Pancreas (tissue), 10 donors: Measurements from ENCODE around the gene SLC18A3. TPM values are rescaled to one million over a fixed set of nuclear protein-coding genes. Genes with fewer than 3 reads are reported as not detected.

Source experiments
- ATAC-seq, 4 donors: fragments of 200-7000 bp; cut with Tn5 transposase; one replicate each; pipeline versions ENCODE4 v1.8.0 to v1.9.1; 2020; ENCODE audit warnings: mild to moderate bottlenecking in 4 of 4, moderate library complexity in 4 of 4
- DNase-seq, 6 donors: peaks; one replicate each; pipeline ENCODE4 v3.0.0-alpha.2; 2020
- FAIRE-seq: peaks from 2 replicates; lab custom pipeline; 2012; peaks lifted over from hg19 to GRCh38; lab: Jason Lieb, UNC
- H3K27ac ChIP-seq, 4 donors: fragments of 200-600 bp; sonication (generic); 1 replicate in 3 of 4; 2 replicates in 1 of 4; pipeline versions ENCODE4 v1.5.0 to v1.8.0; 2020
- H3K27me3 ChIP-seq, 4 donors: fragments of 200-600 bp; one replicate each; pipeline ENCODE4 v1.8.0; 2021
- H3K36me3 ChIP-seq, 3 donors: fragments of 200-600 bp; sonication (generic) in 1 of 3; one replicate each; pipeline versions ENCODE4 v1.5.0 to v1.8.0; 2020 to 2021
- H3K4me1 ChIP-seq, 3 donors: fragments of 200-600 bp; one replicate each; pipeline ENCODE4 v1.8.0; 2021
- H3K4me3 ChIP-seq, 4 donors: fragments of 200-600 bp; sonication (generic) in 2 of 4; one replicate each; pipeline versions ENCODE4 v1.5.0 to v1.8.0; 2020 to 2021
- H3K9me3 ChIP-seq, 4 donors: fragments of 200-600 bp; one replicate each; pipeline ENCODE4 v1.8.0; 2021
- CTCF ChIP-seq, 4 donors: fragments of 200-600 bp; sonication (generic) in 3 of 4; IDR thresholded peaks; one replicate each; pipeline versions ENCODE4 v1.5.0 to v1.8.0; 2021; ENCODE audit warnings: antibody characterized with exemption in 4 of 4
- WGBS, 2 donors: extraction: QIAGEN DNeasy Blood & Tissue Kit; methylation state at CpG; one replicate each; pipeline ENCODE4 v1.1.7; 2013; 5-methylcytosine and 5-hydroxymethylcytosine counted together
- intact Hi-C, 3 donors: fragments of 100-400 bp; cut with DNase I; formaldehyde crosslinking; loops; one replicate each; pipeline versions ENCODE4 v1.11.1 to v1.14.2; 2022
- polyA plus RNA-seq, 2 donors: library from polyadenylated mRNA; stranded (reverse); fragments of 200-250 nt; gene quantifications; one replicate each; pipeline ENCODE4 v1.2.3, GENCODE V29; 2013
- total RNA-seq, 6 donors: library from RNA; stranded (reverse); fragmentation: NEBNext Ultra II Directional in 4 of 6; extraction: Animal tissue kit (Norgen Biotek cat#: 25700) in 4 of 6; gene quantifications; one replicate each; pipeline versions ENCODE4 v1.2.1 to v1.2.4, GENCODE V29; 2021 to 2023
- donor health status: healthy with polysubstance abuse.
- donor health status: DM: no; HTN: no; CAD: no; lungs with moderate emphysema.
- donor health status: DM: no; HTN: no; CAD: no.
- donor health status: control.
- donor health status: control.
- donor health status: Bipolar disorder and iron deficiency.
- donor health status: DM: yes; HTN: yes; CAD: no.
- donor health status: DM: no; HTN: no; CAD: no.
- donor health status: DM: no; HTN: no; CAD: no.
- donor health status: DM: yes; HTN: yes; CAD: no.

SLC18A3 gene
- total and polyA plus RNA-seq, 8 donors, result 0.09 to 0.47 TPM; not detected in 6

DNA sequence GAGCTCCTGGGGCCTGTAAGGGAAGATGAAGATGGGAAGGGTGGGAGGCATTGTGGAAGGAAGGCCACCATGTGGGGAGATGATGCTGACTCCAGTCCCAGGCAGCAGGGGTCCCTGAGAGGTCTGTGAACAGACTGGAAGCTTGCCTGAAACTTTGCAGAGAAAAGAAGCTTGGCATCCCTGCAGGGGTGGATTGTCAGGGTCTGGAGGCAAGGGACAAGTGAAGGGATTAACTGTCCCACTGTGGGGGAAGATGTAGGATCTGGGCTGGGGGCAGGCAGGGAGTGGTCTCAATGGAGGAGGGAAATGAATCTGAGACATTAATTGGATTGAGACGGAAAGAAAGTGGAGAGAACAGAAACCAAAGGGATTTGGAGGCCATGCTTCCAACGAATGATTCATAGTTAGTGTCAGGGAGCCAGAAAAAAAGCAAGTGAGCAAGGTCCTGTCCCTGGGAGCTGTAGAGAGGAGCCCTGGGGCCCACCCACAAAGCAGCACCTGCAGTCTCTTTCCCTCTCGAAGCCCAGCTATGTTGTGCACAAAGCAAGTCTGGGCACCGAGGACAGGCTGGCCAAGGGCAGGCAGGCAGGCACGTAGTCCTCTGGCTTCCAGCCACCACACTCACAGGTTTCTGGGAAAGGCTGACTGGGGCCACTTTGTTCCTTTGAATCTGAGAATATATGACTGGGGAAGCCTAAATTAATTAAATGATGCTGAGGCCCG lies 4.7 kb upstream of the SLC18A3 start:
- no peak for FAIRE-seq
- Histone ChIP-seq H3K27me3 (peaks cover 0 to 13% (median 0%) of the 10 kb centered on the region in 4 donors), H3K4me1 (peaks cover 0 to under 1% (median 0%) of the 10 kb centered on the region in 3 donors), H3K4me3 (no peak overlapping the region), H3K36me3 (no peaks in the 10 kb centered on the region), H3K27ac (no peak overlapping the region), H3K9me3 (no peaks in the 10 kb centered on the region)
- WGBS, 2 donors, result 50 to 61% methylated on average over 6 of the region's 6 CpGs
- ATAC-seq, result no peak
- no peak for TF ChIP-seq CTCF (IDR thresholded peaks at IDR 0.05)
- peak in 1 of 6 donors; percentile 21 for DNase-seq
- intact Hi-C loops, result no loop called here

- TF ChIP-seq CTCF (IDR thresholded peaks at IDR 0.05), result no peak
- 34 to 51% methylated on average over 3 of the region's 3 CpGs for WGBS, 2 donors
- DNase-seq (no peak), FAIRE-seq (no peak), ATAC-seq (no peak)
- peaks cover 0 to 20% (median under 1%) of the 10 kb centered on the region in 4 donors for H3K27me3 ChIP-seq
- intact Hi-C loops, result no loop called here
- no peak overlapping the region for H3K27ac ChIP-seq
- no peaks in the 10 kb centered on the region for H3K36me3 ChIP-seq
- H3K4me3 ChIP-seq, result no peak overlapping the region
- H3K9me3 ChIP-seq, result no peaks in the 10 kb centered on the region
- peaks cover 0 to 5% (median 3%) of the 10 kb centered on the region in 3 donors for H3K4me1 ChIP-seq
Measured at GRCh38 chr10:49605939-49606509, 4.1 kb upstream of the SLC18A3 start.

DNA sequence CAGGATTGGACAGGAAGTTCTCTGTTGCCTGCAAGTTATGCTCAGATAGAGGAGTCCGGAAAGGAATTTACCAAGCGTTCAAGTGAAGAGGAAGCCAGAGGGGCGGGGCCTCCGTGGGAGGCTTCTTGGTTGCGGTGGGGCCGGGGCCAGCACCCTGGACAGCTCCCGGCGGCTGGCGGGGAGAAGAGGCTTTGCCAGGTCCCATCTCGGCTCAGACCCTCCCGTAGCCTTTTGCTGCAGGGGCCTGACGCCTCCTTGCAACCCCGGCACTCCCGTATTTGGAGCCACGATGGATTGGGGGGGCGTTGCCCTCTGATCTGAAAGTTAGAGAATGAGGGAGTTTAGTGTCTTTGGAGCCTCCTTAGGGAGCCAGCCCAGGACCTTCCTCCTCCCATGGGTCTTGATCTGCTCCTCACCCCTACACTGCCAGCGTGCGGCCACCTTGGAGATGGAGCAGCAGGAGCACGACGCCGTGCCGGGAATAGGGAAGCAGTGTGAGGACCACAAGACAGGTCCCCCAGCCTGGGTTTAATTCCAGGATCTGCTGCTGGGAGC lies 3.1 kb upstream of the SLC18A3 start:
- FAIRE-seq (no peak), ATAC-seq (peak in 3 of 4 donors; percentile 82 to 98 (median 86)), DNase-seq (peak; percentile 27 to 81 (median 64))
- WGBS, 2 donors, result 2 to 5% methylated on average over 21 to 22 of the region's 22 CpGs
- peaks cover 0 to 28% (median 5%) of the 10 kb centered on the region in 4 donors for H3K27me3 ChIP-seq
- intact Hi-C loops, result no loop called here
- H3K9me3 ChIP-seq, result no peaks in the 10 kb centered on the region
- no peak for TF ChIP-seq CTCF (IDR thresholded peaks at IDR 0.05)
- H3K27ac ChIP-seq, result no peak overlapping the region
- H3K4me1 ChIP-seq, result peaks cover 0 to 5% (median 3%) of the 10 kb centered on the region in 3 donors
- H3K4me3 ChIP-seq, result no peak overlapping the region
- no peaks in the 10 kb centered on the region for H3K36me3 ChIP-seq

- Histone ChIP-seq H3K9me3 (no peaks in the 10 kb centered on the region), H3K27ac (no peak overlapping the region), H3K4me1 (peaks cover 0 to 5% (median 3%) of the 10 kb centered on the region in 3 donors), H3K4me3 (no peak overlapping the region), H3K27me3 (peaks cover 0 to 22% (median 5%) of the 10 kb centered on the region in 4 donors), H3K36me3 (no peaks in the 10 kb centered on the region)
- DNase-seq (peak in 1 of 6 donors; percentile 30), FAIRE-seq (no peak), ATAC-seq (no peak)
- WGBS, 2 donors, result 11 to 12% methylated on average over 14 of the region's 14 CpGs
- no peak for TF ChIP-seq CTCF (IDR thresholded peaks at IDR 0.05)
- intact Hi-C loops, result no loop called here
Measured at GRCh38 chr10:49608166-49609005, 1.7 kb upstream of the SLC18A3 start.
